HG03460 (cell line): ENCODE data around the gene TMTC1.

Source experiments
- ATAC-seq: cut with Tn5 transposase; IDR thresholded peaks from one replicate; pipeline ENCODE4 v1.9.1; 2021; ENCODE audit not compliant: unreplicated experiment

The TMTC1 gene

DNA sequence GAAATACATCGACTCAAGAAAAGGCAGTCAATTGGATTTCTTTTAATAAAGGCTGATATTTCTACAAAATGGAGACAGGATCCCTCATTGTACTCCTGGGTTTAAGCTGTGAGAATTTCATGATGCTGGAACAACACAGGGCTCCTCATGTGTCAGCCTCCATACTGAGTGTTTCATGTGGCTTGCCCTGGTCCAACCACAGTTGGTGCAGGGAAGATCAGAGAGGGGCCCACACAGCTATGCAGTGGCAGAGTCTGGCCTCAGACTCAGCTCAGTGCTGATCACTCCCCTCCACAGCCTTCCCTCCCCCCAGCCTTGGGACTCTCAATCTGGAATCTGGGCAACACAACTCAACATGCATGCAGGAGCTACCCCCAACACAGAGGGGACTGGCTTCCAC is 163.7 kb downstream of the TMTC1 start:
- ATAC-seq = no peak

DNA sequence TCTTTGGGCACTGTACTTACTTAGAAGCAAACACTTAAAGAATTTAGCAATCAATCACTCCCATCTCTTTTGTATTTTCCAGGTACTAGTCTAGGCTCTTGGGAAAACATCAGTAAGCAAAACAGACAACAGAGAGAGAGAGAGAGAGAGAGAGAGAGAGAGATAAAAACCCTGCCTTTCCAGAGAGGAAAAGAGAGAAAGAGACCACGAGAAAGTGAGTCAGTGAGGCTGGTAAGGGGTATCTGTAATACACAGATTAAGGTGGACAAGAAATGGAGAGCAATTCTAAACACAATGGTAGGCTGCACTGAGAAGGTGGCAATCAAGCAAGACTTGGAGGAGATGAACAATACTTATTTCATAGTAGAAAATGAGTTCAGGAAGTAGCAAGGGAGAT is 166.3 kb downstream of the TMTC1 start:
- ATAC-seq = no peak

DNA sequence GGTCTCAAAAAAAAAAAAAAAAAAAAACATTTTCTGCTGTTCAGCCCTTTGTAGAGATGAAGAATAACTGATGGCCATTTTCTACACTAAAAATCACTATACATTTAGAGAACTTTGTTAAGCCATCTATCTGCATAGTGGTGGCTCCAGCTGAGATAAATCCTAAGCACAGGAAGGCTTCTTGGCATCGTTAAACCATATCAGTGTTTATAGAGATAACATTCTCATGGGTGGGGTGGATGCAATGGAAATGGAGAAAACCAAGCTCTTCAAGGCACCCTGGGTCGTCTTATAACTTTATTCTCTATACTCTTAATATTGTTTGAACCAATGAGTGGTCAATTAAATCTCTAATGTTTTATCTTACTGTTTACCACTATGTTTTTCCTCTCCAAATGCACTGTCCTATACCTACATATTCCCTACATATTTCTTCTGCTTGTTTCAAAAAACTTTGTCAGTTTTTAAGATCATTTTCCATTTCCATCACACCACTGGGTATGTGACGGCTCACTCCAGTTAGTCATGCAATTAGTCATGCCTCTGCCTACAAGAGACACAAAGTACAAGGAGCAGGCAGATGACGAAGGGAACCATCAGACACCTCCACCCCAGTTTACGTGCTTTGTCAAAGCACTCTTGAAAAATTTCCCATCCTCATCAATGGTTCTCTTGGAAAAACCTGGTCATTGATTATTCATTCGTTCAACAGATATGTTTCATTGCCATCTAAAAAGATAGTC is 166.9 kb downstream of the TMTC1 start:
- ATAC-seq = no peak

DNA sequence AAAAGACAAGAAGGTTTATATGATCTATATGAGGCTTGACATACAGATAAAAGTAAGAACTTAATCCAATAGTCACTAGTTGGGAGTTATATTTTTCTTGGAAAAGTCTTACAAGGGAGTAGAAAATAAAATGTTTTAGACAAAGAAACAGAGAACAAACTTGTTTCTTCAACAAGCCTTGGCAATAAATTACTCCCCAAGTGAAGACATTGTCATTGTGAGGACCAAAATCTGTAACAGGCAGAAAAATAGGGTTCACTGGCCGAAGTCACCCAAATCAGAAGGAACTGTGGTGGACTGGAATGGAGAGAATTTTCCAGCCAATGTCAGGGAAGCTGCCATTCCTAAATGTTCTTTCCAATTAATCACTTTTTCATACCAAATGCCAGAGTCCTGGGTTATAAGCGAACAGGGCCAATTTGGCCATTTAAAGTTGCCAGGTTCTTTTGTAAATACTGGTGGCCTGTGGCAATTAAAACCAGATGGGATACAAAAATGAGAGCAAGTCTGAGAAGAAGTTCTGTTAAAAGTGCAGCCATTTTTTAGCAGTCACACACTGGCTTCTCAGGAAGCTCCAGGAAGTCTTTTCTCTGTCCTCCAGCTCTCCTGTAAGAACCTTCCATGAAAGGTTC is 168.9 kb downstream of the TMTC1 start:
- no peak for ATAC-seq

DNA sequence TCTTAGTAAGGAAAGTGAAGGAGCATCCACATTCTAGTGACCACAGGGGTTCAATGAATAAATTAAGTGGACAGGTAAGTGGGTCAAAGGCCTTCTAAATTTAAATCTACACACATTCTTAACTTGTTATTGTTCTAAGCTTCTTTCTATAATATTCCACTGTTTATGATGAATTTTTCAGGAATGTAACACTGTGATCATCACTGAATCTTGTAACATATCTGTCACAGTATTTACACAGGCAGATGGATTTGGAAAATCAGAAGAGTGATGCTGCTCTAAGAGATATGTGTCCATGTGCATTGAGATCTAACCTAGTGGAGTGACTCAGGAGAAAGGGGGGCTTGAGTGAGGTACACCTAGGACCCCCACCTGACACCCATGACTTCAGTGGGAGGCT is 170.8 kb downstream of the TMTC1 start:
- no peak for ATAC-seq

DNA sequence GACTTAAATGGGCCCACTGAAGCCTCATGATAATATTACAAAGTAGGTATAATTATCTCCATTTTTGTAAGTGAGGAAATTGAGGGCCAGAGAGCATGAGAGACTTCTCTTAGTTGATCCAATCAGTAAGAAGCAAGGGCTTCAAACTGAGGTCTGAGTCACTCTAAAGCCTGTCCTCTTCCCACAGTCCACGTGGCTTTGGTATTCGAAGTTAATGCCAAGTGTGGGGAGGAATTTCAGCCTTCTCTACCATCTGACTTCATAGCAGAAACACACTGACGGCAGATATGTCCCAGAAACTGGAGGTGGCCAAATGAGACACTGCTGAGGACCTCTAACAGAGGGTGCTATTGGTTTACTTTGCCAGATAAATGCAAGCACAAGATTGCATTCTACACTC is 171.8 kb downstream of the TMTC1 start:
- ATAC-seq = no peak

DNA sequence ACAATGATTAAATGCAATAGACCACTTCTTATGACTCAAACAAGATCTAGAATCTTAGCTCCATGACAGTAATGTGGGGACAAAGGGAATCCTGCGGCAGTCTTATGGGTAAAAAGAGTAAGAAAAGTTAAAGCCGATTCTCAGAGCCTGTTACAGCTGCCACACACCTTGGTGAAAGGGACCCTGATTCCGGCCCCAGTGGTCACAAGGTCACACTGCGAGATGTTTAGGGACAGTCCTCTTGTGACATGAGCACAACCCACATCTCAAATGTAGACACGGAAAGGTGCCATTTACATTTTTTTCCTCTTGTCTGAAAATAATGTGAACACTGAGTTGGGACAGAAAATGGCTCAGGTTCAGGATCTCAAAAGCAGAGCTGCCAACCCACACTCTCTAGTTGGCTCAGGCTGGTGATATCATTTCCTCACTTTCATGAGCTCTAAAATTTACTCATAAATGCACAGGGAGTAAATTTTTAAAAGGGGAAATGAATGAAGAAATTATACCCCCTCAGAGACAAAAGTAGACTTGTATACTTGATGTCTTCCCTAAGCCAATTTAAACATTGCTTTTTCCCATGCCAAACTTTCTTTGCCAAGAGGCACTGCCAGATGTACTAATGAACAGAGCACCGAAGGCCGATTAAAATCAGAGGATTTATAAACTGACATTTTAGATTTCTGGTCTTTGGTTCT is 173.1 kb downstream of the TMTC1 start:
- ATAC-seq = no peak

DNA sequence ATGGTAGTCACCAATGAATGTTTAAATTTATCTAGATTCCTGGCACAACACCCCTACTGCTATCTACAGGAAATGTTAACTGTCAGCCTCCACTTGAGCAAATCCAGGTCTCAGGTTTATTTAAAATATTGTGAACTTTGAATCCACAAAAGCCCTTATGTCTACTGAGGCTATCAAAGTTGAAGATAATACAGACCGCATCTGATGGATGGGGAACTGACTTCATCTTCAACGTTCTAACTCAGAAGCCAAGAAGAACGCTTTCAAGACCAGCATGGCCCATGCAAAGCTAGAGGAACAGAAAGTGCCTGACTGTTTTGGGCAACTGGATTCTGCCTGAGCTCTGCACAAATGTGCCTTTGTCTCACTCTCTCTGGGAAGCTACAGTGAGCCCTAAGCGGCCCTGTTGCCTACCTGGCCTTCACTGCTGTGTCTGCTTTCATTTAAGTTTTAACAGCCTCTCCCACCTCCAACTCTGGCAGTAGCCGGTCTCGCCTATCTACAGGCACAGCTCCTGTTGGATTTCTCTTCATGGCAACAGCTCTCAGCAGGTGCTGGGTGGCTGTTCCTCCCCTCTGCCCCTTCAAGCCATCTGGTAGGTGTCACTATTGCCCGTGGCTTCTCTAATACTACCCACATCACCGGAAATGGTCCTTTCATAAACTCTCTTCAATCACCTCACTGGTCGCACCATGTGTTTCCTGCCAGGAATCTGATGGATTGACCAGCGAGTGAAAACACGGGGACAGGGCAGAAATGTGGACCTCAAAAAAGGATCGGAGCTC is 174.1 kb downstream of the TMTC1 start:
- no peak for ATAC-seq

DNA sequence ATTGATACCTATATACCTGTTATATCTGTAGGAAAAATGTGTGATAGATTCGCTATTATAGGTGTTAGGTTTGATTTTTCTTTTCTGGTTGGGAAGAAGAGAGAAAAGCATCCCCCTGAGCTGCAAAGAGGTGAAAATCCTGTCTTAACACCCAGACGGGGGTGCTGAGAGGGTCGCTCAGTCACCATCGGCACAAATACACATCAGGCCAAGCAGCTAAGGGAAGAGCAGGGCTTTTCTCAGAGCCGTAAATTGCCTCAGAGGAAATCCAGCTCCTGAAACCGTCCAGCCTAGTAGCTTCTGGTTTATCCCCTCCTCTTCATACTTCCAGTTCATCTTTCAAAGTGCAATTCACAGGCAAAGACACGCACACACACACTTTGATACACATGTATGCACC is 175.2 kb downstream of the TMTC1 start:
- no peak for ATAC-seq

DNA sequence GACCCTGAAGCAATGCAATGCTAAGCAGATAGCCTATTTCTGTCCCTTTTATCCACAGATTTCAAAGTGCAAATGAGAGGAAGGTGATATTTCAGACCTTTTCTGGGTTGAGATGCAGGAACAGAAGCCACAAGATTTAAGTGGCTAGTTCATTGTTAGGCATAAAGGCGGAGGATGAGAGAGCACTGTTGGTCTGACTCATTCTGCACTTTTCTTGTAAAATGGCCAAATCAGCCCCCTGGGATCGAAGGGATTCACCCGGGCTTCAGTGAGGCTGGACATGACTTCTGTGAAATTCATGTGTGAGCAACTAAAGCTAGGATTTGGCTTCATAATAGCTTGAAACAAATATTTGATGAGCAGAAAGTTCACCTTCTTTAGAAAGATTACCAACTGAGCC is 184.4 kb downstream of the TMTC1 start:
- no peak for ATAC-seq

DNA sequence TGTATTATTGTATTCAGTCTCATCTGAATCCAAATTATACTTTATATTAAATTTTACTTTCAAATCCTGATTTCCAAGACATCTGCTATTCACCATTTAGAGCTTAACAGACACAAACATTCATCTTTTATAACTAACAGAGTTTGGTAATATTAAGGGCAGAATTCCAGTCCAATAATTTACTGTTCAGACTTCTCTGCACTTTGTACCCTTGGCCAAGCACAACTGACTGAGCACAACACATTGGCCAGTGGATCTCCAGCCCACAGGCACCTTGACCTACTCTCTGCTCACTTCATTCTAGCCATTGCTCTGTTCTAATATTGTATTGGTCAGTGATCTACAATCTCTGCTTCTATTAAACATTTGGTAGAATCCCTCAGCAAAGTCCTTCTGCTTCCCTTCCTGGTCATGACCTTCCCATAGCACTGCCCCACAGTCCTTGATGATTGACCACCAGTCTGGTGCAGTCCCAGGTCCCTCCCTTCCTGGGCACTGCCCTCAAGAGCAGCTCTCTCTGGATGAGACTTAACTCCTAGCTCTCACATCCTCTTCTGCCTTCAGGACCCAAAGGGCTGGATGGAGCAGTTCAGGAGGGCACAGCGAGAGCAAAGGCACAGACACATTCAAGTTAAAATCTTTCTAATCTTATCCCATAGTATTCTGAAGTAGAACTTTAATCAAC is 188.5 kb downstream of the TMTC1 start:
- no peak for ATAC-seq

DNA sequence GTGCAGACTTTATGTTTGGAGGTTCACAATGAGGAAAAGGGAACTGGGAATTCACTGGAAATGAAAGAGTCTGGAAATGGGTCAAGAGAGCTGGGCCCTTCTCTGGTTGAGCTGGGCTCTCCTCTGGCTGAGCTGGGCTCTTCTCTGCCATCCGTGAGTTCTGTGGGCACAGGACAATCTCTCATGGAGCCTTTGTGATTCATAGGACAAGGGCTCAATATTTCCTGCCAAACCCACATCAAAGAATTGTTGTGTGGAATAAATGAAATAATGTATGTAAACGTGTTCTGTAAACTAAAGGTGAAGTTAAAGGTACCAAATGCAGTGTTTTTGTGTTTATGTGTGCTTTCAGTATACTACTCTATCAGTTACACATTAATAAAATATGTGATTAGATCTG is 190.7 kb downstream of the TMTC1 start:
- ATAC-seq = no peak

DNA sequence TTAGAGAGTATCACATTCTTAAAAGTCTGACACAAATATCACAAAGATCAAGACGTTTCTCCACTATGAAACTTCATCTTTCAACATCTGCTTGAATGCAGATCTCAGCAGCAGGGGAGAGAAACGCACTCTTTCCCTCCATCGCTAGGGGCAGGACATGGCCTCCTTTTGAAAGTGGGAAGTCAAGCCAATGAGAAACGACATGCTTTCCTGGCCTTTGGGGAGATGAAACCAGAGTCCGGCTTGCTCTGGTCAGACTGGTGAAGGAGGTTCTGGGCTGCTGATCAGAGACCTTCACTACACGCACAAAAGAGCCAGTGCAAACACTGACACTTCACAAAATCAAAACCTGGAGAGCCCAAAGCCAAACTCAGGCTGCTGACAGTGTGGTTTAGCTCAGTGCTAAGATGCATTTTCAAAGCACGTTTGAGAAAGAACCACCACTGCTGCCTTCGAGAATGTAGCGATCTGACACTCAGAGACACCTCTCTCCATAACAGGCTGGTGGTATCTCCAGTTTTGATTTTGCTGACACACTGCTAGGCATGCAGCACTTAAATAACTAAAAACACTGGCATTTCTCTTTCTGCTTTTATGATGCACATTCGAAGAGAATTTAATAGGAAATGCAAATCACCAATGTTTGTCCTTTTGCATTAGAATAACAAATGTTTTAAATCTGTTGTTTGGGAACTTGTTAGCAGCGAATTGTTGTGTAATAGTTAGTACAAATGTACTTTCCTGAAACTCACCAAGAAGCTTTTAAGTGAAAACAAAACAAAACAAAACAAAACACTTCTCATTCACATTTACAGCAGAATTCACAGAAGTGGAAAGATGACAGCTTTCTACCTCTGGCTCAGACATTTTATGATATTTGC is 192.4 kb downstream of the TMTC1 start:
- ATAC-seq = no peak

DNA sequence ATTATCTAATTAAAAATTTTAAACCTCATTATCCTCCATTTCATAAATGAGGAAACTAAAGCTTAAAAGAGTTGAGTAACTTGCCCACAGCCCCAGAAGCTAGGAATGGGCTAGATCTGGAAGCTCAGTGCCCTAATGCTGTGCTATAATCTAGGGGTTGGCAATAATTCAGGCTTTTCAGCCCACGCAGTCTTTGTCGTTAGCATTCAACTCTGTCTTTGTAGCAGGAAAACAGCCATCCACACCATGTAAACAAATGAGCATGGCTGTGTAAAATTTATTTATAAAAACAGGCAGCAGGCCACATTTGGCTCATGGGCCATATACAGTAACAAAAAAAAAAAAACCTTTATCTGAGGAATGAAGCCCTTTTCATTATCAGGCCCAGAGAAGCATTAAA is 193.9 kb downstream of the TMTC1 start:
- no peak for ATAC-seq

DNA sequence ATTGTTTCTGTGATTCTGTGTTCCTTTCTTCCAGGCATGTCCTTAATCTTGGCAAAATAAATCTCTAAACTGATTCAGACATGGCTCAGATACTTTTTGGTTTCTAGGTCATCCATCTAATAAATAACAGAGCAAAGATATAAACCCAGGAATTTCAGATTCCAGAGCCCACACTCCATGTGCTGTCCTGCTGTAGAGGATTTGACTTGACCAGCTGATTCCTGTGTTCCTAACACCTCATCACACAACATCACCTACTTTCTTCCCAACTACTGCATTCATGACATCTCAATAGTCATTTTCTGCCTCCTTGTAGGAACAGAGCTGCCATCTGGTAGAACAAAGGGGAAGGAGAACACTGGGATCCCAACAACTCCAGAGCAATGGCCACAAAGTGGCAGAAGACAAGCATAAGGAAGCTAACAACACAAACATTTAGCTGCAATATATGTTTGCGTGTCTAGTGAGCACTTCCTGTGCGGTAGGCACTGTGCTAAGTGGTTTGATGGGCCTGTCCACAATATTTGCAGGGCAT is 194.4 kb downstream of the TMTC1 start:
- ATAC-seq = no peak

DNA sequence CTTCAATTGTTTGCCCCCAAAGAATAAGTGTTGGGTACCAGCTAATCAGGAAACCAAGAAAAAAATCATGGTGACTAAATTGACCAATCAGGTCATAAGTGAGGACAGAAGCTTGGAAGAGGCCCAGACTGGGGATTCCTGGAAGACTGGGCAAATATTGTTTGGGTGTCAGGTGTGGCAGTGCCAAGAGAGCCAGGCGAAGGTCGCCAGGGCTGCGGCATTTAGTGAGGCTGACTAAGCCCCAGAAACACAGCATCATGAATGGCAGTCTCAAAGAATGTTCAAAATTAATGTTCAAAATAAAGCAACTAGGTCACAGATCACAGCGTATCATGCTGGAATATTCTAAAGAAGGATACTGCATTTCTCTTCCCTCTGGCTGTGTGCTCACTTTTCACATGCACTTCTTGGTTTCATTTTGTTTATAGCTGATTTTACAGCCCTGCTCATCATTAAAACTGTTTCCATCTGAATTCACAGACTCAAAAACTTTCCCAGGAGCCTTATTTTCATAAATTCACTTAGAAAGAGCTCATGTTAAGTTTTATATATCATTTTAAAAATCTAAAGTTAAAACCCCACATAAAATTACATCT is 201.0 kb downstream of the TMTC1 start:
- no peak for ATAC-seq

DNA sequence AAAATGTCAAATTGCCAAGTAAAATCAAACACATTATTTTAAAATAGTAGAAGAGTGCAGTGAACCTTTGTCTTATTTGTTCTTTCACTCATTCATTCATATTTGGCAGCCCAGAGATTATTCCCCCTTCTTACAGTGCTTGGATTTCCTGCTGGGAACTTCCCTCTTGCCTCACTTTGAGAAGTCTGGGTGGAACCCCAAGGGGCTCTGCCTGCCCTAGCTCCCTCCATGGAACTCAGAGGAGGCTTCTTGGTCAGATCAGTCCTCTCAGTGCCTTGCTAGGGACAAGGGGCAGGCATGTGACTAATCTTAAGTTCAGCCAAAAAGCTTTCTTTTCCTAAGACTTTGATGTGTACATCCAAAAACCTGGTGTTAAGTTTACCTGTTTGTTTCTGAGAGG is 201.6 kb downstream of the TMTC1 start:
- ATAC-seq = no peak

DNA sequence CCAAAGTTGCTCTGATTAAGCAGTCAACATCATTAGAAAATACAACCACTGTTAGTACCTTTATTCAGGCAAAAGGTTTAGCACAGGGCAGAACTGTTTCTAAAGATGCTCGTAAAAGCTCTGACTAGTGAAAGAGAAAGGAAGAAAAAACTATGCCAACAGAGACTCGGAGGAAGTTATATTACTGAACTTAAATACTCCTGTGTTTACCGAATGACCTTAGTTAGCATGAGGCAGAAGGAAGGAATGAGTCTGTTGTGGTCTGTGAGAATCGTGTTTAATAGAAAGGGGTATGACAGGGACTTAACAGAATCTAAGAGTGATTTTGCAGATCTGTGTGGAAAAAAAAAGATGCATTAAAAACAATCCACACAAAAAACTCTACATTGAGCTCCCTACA is 202.1 kb downstream of the TMTC1 start:
- no peak for ATAC-seq

DNA sequence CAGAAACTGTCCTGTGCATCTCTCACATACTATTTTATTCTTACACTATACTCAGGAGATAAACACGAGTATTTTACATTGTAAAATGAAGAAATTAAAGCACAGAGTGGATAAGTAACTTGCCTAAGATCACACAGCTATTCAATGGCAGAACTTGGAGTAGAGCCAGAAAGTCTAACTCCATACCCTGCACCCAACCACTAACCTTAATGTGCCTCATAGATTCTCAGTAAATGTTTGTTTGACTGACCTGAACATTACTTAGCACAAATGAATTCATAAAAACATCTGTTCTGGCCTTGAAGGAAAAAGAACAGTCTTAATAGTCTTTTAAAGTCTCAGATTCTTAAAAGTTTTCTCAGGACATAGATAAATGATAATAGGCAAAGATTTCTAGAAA is 202.8 kb downstream of the TMTC1 start:
- no peak for ATAC-seq
